GM19455 (cell line): ENCODE results near the gene AOPEP.

Experiments used
- ATAC-seq: cut with Tn5 transposase; IDR thresholded peaks from one replicate; pipeline ENCODE4 v1.9.1; 2021; ENCODE audit not compliant: unreplicated experiment

Gene AOPEP

DNA sequence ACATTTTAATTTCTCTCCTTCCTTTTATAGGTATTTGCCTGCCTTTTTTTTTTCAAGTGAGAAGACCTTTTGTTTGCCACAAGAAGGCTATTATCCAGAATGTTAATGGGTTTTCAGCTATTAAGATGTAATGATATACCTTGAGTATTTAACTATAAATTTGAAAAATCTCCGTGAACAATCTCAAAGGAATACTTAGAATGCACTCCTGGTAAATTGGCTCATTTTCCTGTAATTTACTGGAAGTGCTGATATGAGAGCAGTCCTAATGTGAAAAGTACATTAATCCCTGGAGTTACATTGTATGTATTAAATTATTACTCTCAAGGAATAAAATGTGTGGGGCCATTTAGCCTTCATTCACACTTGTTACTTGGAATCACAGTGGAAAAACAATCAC is 32.4 kb downstream of the AOPEP start:
- ATAC-seq: no peak

DNA sequence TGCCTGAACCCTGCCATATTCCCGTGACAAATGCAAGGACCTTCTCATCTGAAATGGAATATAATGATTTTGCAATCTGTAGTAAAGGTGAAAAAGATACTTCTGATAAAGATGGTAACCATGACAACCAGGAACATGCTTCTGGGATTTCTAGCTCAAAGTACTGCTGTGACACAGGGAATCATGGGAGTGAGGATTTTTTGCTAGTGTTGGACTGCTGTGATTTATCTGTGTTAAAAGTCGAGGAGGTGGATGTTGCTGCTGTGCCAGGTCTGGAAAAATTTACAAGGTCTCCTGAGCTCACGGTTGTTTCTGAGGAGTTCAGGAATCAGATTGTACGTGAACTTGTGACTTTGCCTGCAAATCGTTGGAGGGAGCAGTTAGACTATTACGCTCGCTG is 33.5 kb downstream of the AOPEP start:
- no peak for ATAC-seq

GRCh38 chr9:94760660-94761059 is 34.2 kb downstream of the AOPEP start:
- no peak for ATAC-seq

DNA sequence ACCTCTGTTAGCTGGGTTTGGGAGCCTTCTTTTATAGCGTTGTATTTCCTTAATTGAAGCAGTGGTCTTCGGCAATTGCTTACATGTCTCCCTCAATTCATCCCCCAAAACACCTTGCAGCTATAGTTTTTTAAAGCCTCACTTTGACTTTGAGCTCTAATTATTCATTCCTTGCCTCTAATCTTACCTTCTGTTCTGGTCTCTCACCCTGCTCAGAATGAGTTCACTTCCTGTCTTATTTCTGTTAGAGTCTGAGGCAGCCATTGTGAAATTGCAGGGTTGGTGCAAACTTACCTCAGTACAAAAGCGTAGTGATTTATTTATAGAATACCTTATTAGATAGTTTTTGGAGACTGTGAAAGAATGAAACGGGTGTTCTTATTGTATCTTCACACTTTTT is 35.0 kb downstream of the AOPEP start:
- no peak for ATAC-seq

DNA sequence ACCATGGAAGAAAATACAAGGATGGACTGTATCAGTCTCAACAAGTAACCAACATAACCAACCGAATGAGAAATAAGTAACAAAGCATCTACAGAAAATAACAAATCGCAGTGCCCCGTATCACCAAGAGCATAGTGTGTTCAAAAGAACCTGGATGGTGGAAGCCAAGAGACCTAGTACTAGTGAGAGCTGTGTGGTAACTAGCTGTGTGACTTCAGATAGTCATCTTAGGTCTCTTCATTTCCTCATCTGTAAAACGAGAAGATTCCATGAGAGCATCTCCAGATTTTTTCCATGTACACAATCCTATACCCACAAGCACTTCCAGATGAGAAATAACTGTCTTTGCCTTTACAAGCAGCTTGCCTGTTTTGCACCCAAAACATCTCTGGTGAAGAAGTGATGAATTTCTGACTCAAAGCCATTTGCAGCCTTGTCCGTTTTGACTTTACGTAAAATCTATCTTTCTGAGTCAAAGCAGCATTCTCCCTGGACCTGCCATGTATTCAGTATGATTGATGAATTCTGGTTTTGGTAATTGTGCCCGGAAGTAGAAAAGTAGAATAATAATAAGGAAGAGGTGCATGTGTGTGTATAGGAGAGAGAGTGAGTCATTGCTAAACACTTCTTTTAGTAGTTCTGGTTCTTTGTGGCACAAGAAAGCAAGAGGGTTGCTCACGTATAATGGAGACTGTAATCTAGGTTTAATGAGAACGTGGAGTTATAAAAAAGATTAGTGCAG is 41.0 kb downstream of the AOPEP start:
- ATAC-seq: no peak

DNA sequence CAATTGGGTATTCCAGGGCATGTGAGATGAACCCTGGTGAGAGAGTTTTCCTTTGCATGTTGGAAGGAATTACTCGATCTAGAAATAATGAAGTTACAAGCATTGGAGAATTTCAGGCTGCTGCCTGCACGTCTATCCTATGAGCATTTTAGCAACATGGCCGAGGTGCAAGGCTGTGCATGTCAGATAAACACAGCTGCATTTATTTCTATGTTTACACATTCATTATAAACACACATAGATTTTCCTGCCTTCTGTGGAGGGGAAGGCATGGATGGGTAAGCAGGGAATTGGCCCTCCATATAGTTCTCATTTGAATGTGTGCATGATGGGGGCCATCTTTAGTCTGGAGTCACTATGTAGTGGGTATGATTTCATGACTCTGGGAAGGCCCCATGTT is 42.3 kb downstream of the AOPEP start:
- ATAC-seq: no peak

DNA sequence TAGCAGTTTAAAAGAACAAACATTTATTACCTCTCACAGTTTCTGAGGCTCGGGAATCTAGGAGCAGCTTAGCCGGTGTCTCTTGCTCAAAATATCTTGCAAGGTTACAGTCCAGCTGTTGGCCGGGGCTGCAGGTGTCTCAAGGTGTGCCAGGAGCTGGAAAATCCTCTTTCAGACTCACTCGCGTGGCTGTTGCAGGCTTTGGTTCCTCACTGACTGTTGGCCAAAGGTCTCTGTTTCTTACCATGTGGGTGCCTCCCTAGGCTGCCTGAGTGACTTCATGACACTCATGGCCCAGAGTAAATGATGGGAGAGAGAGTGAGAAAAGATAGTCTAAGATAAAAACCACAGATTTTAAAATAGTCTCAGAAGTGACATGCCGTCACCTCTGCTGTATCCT is 43.8 kb downstream of the AOPEP start:
- ATAC-seq: no peak

DNA sequence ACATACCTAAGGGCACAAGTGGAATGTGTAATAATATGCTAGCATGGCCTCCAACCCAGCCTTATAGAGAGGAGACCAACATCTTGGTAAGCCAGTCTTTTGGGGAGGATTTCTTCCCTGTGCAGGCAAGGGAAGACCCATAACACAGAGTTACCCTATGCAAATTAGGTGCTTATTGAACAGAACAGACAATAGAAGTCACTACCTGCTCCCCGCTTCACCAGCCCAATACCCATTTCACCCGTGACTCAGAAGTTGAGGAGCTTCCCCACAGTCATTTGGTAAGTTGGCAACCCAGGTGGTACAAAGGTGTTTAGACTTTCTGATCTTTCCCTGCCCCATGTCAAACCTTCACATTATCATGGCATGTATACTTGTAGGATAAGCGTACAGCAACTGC is 44.6 kb downstream of the AOPEP start:
- ATAC-seq: no peak

DNA sequence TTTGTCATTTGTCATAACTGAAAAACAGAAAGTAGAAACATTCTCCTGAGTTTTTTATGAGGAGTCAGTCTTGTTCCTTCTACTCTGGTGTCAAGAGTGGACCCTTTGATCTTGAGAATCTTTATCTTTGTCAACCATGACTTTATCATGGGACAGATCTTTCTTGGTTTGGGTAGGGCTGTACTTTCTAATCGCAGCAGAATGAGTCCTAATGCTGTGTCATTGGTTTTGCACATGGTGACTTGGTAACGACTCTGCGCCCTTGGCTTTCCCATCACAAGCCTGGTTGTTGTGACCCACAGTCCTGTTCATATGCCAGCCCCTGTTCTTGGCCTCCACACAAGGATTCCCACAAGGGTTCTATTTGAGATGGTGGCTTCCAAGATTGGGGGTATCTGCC is 45.6 kb downstream of the AOPEP start:
- ATAC-seq: no peak

DNA sequence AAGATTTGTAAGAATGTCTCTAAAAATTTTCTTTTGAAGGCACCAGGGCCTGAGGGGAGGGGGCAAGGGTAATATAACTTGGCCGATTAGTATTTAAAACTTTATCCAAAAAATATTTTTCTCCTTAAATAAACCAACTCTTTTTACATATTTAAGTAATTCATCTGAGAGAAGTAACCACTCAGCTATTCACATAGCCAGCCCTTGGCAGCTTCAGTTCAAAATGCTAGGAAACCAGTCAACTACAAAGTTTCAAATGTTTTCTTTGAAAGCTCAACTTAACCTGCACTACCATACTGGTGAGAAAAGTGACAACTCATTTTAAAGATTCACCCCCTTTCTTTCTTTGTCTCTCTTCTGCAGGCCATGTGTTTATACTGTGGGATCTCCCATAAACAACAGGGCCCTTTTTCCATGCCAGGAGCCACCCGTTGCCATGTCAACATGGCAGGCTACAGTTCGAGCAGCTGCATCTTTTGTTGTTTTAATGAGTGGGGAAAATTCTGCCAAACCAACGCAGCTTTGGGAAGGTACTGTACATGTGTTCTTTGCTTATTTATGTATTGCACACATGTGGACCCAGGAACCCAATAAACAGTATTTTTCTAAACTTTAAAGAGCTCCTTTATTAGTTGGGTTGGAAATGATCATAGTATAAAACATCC is 46.3 kb downstream of the AOPEP start:
- ATAC-seq: no peak

- ATAC-seq: no peak
These were observed 47.2 kb downstream of the AOPEP start for GRCh38 chr9:94773655-94774054.

DNA sequence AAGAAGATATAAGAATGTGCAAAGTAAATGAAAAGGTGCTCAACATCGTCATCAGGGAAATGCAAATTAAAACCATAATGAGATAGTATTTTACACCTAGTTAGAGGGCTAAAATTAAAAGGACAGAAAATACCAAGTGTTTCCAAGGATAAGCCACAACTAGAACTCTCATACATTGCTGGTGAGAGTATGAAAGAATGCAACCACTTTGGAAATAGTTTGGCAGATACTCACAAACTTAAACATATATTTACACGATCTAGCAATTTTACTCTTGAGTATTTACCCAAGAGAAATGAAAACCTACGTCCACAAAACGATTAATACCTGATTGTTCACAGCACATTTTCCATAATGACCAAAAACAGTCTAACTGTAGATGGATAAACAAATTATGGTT is 51.5 kb downstream of the AOPEP start:
- no peak for ATAC-seq

- ATAC-seq: no peak
These were observed 52.5 kb downstream of the AOPEP start for GRCh38 chr9:94779031-94779430.

DNA sequence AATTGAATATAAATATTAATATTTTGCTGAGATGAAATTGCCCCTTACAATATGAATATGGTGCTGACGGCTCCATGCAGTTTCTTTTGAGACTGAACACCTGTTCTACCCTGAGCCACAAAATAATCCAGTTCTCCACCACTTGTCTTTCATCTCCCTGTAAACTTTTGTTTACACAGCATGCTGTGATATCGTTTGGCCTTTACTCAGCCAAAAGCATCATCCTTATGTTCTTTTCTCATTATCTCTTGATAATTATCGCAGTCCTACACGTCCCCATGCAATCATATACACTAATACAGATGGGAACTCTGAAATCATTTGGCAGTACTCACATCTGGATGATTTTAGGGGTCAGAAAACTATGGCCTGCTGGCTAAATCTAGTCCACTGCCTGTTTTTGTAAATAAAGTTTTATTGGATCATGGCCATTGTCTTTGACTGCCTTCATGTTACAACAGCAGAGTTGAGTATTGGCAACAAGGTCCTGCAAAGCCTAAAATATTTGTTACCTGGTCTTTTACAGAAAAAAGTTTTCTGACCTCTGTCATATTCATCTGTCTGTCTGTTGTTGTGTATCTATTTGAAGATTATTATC is 53.3 kb downstream of the AOPEP start:
- ATAC-seq: no peak

- no peak for ATAC-seq
These were observed 54.0 kb downstream of the AOPEP start for GRCh38 chr9:94780516-94780950.

- ATAC-seq: no peak
These were observed 56.0 kb downstream of the AOPEP start for GRCh38 chr9:94782355-94783101.

GRCh38 chr9:94783102-94783682 is 56.7 kb downstream of the AOPEP start:
- ATAC-seq: no peak

DNA sequence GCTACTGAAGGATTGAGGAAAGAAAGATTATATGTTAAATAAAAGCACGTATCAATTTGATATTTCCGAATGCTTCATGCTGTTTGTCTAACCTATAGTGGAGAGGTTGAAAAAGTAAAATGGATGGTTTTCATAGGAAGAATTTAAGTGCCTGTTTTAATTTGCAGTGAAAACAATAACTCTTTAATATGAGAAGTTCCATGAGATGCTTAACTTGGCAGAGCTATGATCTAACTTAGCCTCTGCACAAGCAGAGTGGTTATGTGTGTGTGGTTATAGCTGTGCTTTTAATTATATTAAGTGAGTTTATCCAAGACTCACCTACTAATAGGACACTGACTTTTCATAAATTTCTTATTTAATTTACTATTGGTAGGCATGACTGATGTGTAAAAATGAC is 57.4 kb downstream of the AOPEP start:
- ATAC-seq: no peak

DNA sequence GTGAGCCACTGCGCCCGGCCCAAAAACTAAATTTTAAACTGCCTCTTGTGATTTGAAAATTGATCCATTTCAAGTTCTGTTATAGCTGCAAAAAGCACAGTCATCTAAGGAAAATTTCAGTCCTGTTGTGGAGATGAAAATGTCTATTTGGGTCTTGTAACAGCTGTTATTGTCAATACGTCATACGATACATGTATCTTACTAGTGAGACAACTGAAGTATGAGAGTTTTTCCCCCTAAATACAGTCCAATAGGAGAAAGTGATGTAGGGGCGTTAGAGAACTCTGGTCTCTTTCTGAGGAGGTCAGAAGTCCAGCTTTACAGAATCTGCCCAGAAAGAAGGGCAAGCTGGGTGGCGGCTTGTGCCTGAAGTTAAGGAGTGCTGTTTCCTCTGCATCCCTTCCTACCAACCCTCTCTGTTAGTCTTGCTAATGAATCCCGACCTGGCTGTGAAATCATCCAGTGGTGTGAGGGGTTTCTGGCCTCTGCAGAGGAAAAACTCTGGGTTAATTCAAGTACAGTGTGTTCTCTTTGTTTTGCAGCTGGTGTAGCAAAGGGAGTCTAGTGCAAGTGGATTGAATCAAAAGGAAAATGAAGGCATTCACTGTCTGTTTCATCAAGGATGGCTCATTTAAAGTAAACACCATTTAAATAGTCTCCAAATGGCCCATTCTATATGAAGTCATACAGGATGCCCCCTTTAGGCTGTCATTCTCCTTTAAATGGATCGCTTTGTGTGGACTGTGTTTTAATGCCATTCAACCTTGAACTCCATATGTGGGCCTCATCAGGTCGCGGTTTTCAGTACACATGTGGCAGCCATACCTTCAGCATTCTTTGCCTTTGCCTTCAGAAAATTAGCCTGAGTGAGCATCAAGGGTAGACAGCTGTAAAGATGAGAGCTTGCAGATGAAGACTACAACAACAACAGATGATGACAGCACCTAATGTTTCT is 59.0 kb downstream of the AOPEP start:
- no peak for ATAC-seq

DNA sequence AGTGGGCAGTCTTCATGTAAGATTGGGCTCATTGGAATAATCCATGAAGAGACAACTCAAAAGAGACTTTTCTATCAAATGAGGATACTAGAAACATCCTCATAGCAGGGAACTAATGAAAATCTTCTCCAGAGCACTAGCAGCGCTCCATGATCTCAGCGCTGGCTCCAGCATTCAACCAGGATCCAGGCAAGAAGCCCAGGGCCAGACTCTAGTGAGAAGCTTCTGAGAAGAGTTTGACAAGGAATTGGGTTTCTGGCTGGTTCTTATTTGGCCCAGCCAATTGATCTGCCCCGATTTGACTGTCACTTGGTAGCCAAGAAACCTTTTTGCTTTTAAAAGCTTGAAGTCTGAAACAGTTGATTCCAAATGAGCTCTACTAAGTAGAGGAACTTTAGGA is 60.1 kb downstream of the AOPEP start:
- no peak for ATAC-seq
